NB4 (cell line): ENCODE results near the gene OR5C1.

ENCODE experiments used
- MYC ChIP-seq: IDR thresholded peaks from 2 replicates; pipeline ENCODE4 v1.6.1; 2011; ENCODE audit warnings: low read depth, low read length
- POLR2A ChIP-seq: IDR thresholded peaks from 2 replicates; pipeline ENCODE4 v1.6.1; 2011; ENCODE audit warnings: mild to moderate bottlenecking; ENCODE audit not compliant: insufficient read length; ENCODE audit errors: extremely low read depth
- TF ChIP-seq, protein P1 (sequence below): IDR thresholded peaks from one replicate; pipeline ENCODE4 v1.5.1; 2012; ENCODE audit warnings: low read depth, low read length
- TF ChIP-seq, protein P2 (sequence below): IDR thresholded peaks from 2 replicates; pipeline ENCODE4 v1.6.1; 2011; ENCODE audit warnings: low read depth, low read length

DNA sequence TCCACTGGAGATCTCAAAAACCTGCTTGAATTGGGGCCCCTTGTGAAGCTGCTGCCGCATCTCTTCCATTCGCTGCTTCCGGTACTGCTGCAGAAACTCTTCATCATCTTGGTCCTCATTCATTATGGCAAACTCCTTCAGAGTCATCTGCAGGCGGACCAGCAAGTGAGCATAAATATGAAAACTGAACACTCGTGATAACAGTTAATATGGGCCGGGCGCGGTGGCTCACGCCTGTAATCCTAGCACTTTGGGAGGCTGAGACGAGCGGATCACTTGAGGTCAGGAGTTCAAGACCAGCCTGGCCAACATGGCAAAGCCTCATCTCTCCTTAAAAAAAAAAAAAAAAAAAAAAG is 31.7 kb downstream of the OR5C1 start:
- TF ChIP-seq, protein P1, sequence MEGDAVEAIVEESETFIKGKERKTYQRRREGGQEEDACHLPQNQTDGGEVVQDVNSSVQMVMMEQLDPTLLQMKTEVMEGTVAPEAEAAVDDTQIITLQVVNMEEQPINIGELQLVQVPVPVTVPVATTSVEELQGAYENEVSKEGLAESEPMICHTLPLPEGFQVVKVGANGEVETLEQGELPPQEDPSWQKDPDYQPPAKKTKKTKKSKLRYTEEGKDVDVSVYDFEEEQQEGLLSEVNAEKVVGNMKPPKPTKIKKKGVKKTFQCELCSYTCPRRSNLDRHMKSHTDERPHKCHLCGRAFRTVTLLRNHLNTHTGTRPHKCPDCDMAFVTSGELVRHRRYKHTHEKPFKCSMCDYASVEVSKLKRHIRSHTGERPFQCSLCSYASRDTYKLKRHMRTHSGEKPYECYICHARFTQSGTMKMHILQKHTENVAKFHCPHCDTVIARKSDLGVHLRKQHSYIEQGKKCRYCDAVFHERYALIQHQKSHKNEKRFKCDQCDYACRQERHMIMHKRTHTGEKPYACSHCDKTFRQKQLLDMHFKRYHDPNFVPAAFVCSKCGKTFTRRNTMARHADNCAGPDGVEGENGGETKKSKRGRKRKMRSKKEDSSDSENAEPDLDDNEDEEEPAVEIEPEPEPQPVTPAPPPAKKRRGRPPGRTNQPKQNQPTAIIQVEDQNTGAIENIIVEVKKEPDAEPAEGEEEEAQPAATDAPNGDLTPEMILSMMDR = no peak
- TF ChIP-seq POLR2A (no peak), MYC (no peak)
- TF ChIP-seq, protein P2, sequence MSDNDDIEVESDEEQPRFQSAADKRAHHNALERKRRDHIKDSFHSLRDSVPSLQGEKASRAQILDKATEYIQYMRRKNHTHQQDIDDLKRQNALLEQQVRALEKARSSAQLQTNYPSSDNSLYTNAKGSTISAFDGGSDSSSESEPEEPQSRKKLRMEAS = no peak
